Thyroid gland (tissue), 4 donors: ENCODE data around the gene CASP8AP2.

Experiments used
- CTCF ChIP-seq, 6 experiments: fragments of 200-600 bp in 3 of 6; fragments of 450-650 bp in 3 of 6; sonication (generic) in 3 of 6; IDR thresholded peaks; one replicate each; pipeline ENCODE4 v1.5.1; 2016 to 2019; ENCODE audit warnings: antibody characterized with exemption in 6 of 6, mild to moderate bottlenecking in 2 of 6, inconsistent platforms in 1 of 6, moderate library complexity in 1 of 6
- POLR2A ChIP-seq, 2 donors: fragments of 450-650 bp; IDR thresholded peaks; one replicate each; pipeline ENCODE4 v1.6.1; 2017; ENCODE audit warnings: antibody characterized with exemption in 2 of 2, mild to moderate bottlenecking in 2 of 2, moderate library complexity in 1 of 2

GRCh38 chr6:89836639-89837222 lies 7.1 kb downstream of the CASP8AP2 start:
- no peak for TF ChIP-seq CTCF (IDR thresholded peaks at IDR 0.05)
- no peak for TF ChIP-seq POLR2A (IDR thresholded peaks at IDR 0.05)
